Epithelial cell of proximal tubule (primary cell): ENCODE data around the gene MBNL2. TPM values are rescaled to one million over a fixed set of nuclear protein-coding genes. Genes with fewer than 3 reads are reported as not detected.
A peak's percentile ranks its signal among the peaks of the same experiment; 100 is the strongest.

Experiments
- DNase-seq: peaks from one replicate; pipeline ENCODE4 v3.0.0-alpha.2; 2011; ENCODE audit warnings: low read depth
- H3K4me3 ChIP-seq: 2 replicates; pipeline ENCODE4 v1.5.1; 2011; ENCODE audit warnings: low read depth, mild to moderate bottlenecking, low read length
- total RNA-seq: library from RNA; depleted of rRNA; stranded (reverse); fragments of >200 nt; gene quantifications from 2 replicates; pipeline ENCODE4 v1.2.3, GENCODE V29; 2015
- TF ChIP-seq, protein P1 (sequence below): conservative IDR thresholded peaks from 2 replicates; pipeline ENCODE4 v1.5.1; 2012; ENCODE audit warnings: low read depth, mild to moderate bottlenecking, low read length

MBNL2 gene
- total RNA-seq, 1 donor from 2014 or later, result 28.8 TPM

DNA sequence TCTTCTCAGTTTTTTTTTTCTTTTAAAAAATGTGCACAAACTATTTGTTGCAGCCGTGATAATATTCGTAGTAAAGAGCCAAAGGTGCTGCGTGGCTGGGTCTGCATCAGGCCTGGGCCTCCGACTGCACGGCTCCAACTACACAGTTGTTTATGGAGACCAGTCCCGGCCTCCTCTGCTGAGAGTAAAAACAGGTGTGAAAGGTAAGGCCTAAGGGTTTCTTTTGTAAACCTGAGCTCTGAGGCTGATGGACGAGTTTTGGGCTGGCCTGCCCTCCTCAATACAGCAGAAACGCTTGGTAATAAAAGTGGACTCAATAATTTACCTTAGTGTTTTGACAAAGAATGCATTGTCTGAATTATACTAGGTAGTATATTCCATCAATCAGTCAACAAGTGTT is 3.9 kb downstream of the MBNL2 start:
- no peak for DNase-seq
- H3K4me3 ChIP-seq, result peak overlapping the region; percentile 37

DNA sequence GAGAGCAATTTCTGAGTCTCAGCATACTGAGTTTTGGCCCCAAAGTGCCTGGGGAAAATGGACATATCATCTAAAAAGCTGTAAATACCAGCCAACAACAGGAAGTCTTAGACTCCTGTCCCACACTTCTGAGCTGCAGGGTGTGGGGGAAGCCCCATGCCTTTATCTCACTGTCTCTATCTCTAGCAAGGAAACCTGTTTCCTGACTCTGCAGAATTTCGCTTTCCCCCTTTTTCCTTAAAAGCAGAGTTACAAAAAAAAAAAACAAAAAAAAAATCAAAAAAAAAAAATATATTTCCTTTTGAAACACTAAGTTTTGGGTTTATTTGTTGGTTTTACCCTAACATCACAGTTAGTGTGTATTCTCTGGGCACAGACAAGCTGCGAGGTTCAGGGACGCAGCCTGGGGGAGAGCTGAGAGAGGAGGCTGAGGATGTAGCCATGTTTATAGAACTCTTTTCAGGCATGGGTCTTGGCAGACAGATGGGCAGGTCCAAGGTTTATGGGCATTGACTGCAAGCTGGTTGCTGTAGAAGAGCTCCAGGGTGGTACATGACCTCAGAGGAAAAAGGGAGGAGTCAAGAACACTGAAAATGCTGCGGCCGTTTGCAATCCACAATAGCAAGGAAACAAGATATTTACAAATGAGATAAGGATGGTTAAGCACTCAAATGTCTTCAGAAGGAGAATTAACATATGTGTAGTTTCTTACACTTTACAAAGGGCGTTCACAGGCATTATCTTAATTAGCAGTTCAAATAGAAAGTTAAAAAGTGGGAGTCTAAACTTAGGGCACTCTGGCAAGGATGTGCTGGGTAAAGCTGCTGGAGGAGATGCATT is 4.9 kb downstream of the MBNL2 start:
- TF ChIP-seq, protein P1, sequence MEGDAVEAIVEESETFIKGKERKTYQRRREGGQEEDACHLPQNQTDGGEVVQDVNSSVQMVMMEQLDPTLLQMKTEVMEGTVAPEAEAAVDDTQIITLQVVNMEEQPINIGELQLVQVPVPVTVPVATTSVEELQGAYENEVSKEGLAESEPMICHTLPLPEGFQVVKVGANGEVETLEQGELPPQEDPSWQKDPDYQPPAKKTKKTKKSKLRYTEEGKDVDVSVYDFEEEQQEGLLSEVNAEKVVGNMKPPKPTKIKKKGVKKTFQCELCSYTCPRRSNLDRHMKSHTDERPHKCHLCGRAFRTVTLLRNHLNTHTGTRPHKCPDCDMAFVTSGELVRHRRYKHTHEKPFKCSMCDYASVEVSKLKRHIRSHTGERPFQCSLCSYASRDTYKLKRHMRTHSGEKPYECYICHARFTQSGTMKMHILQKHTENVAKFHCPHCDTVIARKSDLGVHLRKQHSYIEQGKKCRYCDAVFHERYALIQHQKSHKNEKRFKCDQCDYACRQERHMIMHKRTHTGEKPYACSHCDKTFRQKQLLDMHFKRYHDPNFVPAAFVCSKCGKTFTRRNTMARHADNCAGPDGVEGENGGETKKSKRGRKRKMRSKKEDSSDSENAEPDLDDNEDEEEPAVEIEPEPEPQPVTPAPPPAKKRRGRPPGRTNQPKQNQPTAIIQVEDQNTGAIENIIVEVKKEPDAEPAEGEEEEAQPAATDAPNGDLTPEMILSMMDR, result no peak
- no peak for DNase-seq
- H3K4me3 ChIP-seq, result no peak overlapping the region

More for the DNA sequence above, 3.9 kb downstream of the MBNL2 start:
- TF ChIP-seq, protein P1, result no peak

DNA sequence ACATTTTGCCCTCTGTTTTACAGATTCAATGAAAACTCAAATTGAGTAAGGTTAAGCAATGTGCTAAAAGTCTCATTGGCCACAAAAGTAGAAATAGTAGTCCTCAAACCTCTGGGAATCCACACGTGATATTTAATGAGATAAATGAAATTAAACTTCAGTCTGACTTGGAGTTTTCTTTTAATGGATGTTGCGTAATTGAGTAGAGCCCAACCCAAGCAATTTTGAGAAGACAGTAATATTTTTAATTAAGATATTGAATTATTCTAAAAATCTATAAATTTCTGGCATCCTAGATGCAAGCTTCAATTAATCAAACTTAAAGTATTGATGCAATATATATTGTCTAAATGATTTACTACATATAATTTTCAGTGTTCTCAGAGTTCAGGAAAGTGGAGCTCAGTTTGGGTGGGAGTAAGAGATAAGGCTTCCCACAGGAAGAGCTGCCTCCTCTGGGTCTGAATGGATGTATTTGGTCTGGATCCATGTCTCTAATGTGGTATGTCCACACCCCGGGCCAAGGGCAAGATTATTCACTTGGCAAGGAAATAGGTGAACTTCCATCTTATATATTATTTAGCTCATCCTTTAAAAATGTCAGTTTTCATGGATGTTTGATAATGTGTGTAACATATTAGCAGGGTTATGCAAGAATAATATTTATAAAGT is 6.9 kb downstream of the MBNL2 start:
- TF ChIP-seq, protein P1, result no peak

DNA sequence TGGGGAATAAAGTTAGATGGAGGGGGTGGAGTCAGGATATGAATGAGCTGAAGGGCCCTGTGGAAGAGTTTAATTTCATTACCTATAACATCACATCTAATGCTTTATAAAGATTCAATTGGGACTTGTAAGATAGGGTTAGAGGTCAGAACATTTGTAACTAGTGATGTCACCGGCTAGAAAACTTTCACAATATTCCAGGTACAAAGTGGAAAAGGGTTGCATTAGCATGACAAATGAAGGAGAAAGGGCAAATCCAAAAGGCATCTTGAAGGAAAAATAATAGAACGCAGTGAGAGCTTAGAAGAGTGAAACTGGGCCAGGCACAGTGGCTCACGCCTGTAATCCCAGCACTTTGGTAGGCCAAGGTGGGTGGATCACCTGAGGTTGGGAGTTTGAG is 7.6 kb downstream of the MBNL2 start:
- TF ChIP-seq, protein P1, result no peak
- H3K4me3 ChIP-seq, result no peak overlapping the region
- no peak for DNase-seq

More for the DNA sequence above, 6.9 kb downstream of the MBNL2 start:
- no peak overlapping the region for H3K4me3 ChIP-seq
- DNase-seq, result no peak

DNA sequence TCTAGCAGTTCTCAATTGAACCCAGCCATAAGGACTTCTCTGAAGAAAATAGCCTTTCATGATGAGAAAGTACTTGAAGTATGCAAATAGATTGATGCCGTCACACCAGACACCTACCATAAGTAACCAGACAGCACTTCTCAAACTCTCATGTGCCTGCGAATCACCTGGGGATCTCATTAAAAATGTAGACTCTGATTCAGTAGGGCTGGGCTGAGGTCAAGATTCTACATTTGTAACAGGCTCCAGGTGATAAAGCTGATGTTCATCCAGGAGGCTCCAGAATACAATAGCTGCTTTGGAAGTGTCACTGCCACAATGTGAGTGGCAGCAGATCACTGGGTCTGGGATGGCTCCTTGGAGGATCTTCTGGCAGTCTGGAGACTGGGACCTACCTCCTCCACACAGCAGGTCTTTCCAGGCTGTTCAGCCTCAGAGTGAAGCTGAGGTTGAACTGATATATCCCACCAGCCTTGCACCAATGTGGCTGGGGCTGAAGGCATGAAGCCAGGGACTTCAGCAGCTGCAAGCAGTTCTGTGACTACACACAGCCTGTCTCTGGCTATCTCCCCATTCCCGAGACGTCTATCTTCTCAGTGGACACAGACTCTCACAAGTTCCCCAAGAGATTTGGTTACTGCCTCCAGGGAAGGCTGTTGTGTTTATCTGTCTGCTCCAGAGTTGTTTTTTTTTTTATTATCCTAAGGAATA is 9.1 kb downstream of the MBNL2 start:
- H3K4me3 ChIP-seq, result no peak overlapping the region
- TF ChIP-seq, protein P1, result no peak
- no peak for DNase-seq

DNA sequence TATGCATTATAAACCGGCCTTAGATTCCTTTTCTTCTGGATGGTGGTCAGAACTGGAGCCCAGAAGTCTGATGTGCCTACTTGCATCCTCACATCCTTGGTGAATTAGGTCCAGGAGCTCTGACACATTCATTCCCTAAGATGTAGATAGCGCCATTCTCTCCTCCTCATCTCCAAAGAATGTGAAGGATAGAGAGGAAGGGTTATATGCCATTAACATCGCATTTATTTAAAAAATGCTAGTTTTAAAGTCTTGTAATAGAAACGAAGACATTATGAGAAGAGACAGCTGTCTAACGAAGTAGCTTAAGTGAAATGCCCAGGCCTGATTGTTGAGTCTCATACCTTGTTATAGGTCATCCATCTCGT is 9.7 kb downstream of the MBNL2 start:
- H3K4me3 ChIP-seq, result no peak overlapping the region
- no peak for DNase-seq
- TF ChIP-seq, protein P1, result no peak
